NCI-H1048 (cell line): ENCODE measurements around the gene NFKB2.
A peak's percentile ranks its signal among the peaks of the same experiment; 100 is the strongest.

Source experiments
- DNase-seq: peaks from one replicate; lab custom pipeline; 2025; lab: John Stamatoyannopoulos, UW

Gene NFKB2

GRCh38 chr10:102408728-102409603 is 13.5 kb downstream of the NFKB2 start:
- no peak for DNase-seq

- DNase-seq = no peak
Measured at GRCh38 chr10:102409604-102410428, 14.3 kb downstream of the NFKB2 start.

GRCh38 chr10:102410429-102411073 is 15.0 kb downstream of the NFKB2 start:
- DNase-seq = no peak

GRCh38 chr10:102411341-102412255 is 16.1 kb downstream of the NFKB2 start:
- no peak for DNase-seq

GRCh38 chr10:102412293-102412692 is 16.8 kb downstream of the NFKB2 start:
- no peak for DNase-seq

GRCh38 chr10:102413053-102413705 is 17.7 kb downstream of the NFKB2 start:
- no peak for DNase-seq

GRCh38 chr10:102413806-102414561 is 18.5 kb downstream of the NFKB2 start:
- no peak for DNase-seq

GRCh38 chr10:102414749-102415148 is 19.2 kb downstream of the NFKB2 start:
- no peak for DNase-seq

- no peak for DNase-seq
Measured at GRCh38 chr10:102416283-102416682, 20.8 kb downstream of the NFKB2 start.

GRCh38 chr10:102416695-102417094 is 21.2 kb downstream of the NFKB2 start:
- no peak for DNase-seq

GRCh38 chr10:102418622-102419268 is 23.2 kb downstream of the NFKB2 start, which contains the start of gene PSD:
Gene PSD, minus strand, starts transcription at chr10:102418785. Its CDS starts 1,747 bp downstream, at chr10:102417038.
- DNase-seq = no peak

GRCh38 chr10:102419269-102420180 is 24.0 kb downstream of the NFKB2 start:
- DNase-seq = no peak

- no peak for DNase-seq
Measured at GRCh38 chr10:102420181-102420713, 24.7 kb downstream of the NFKB2 start.

GRCh38 chr10:102420714-102421506 is 25.4 kb downstream of the NFKB2 start, which contains the start of gene FBXL15:
Gene FBXL15, plus strand, starts transcription at chr10:102420836. Its CDS starts 294 bp downstream, at chr10:102421130.
- peak; percentile 66 for DNase-seq

- DNase-seq = no peak
Measured at GRCh38 chr10:102421507-102421756, 25.9 kb downstream of the NFKB2 start.

GRCh38 chr10:102421757-102422512 is 26.4 kb downstream of the NFKB2 start:
- DNase-seq = no peak
